SK-N-SH (cell line): ENCODE measurements around the gene MPIG6B.

ENCODE experiments used
- CTCF ChIP-seq: fragments of 200-600 bp; sonication (generic); IDR thresholded peaks from 2 replicates; pipeline ENCODE4 v1.6.1; 2017; ENCODE audit warnings: antibody characterized with exemption, mild to moderate bottlenecking, moderate library complexity
- EZH2phosphoT487 ChIP-seq: fragments of 200-600 bp; sonication (generic); IDR thresholded peaks from 2 replicates; pipeline ENCODE4 v1.6.1; 2017; ENCODE audit warnings: low read depth, mixed run types, mild to moderate bottlenecking, antibody characterized with exemption, moderate library complexity, borderline replicate concordance
- FOXM1 ChIP-seq: IDR thresholded peaks from 2 replicates; pipeline ENCODE4 v1.4.0; 2012; ENCODE audit warnings: low read depth, mild to moderate bottlenecking
- JUND ChIP-seq: IDR thresholded peaks from 2 replicates; pipeline ENCODE4 v1.4.0; 2012
- MAX ChIP-seq: IDR thresholded peaks from 2 replicates; pipeline ENCODE4 v1.4.0; 2012; ENCODE audit warnings: low read depth
- MXI1 ChIP-seq: IDR thresholded peaks from 2 replicates; pipeline ENCODE4 v1.6.1; 2012; ENCODE audit warnings: mild to moderate bottlenecking, low read depth, low read length, improper control_type of control experiment
- POLR2AphosphoS5 ChIP-seq: IDR thresholded peaks from 2 replicates; pipeline ENCODE4 v1.6.1; 2012; ENCODE audit warnings: low read depth, low read length
- TAF1 ChIP-seq: IDR thresholded peaks from 2 replicates; pipeline ENCODE4 v1.6.1; 2012; ENCODE audit warnings: low read depth, mild to moderate bottlenecking, low read length, moderate library complexity, borderline replicate concordance
- USF1 ChIP-seq: IDR thresholded peaks from 2 replicates; pipeline ENCODE4 v1.4.0; 2012; ENCODE audit warnings: low read depth, borderline replicate concordance
- USF2 ChIP-seq: fragments of 150-350 bp; IDR thresholded peaks from 2 replicates; pipeline ENCODE4 v1.6.1; 2017; ENCODE audit warnings: antibody characterized with exemption, low read length, low read depth, borderline replicate concordance
- ZBTB33 ChIP-seq: IDR thresholded peaks from 2 replicates; pipeline ENCODE4 v1.4.0; 2012; ENCODE audit warnings: low read depth, borderline replicate concordance

GRCh38 chr6:31715022-31715958 lies 7.9 kb upstream of the MPIG6B start, which contains the start of gene LY6G6D:
- TF ChIP-seq TAF1 = no peak
- TF ChIP-seq CTCF = no peak
- no peak for TF ChIP-seq EZH2phosphoT487
- TF ChIP-seq MAX = no peak
- TF ChIP-seq ZBTB33 = no peak
- TF ChIP-seq USF2 = no peak
- no peak for TF ChIP-seq POLR2AphosphoS5
- no peak for TF ChIP-seq MXI1
- TF ChIP-seq FOXM1 = no peak
- TF ChIP-seq JUND = no peak
- no peak for TF ChIP-seq USF1
